ENCODE results near the gene APOBEC2. TPM values are rescaled to one million over a fixed set of nuclear protein-coding genes. Genes with fewer than 3 reads are reported as not detected.

Gene APOBEC2
- total RNA-seq, 2 donors from 2014 or later = not detected

DNA sequence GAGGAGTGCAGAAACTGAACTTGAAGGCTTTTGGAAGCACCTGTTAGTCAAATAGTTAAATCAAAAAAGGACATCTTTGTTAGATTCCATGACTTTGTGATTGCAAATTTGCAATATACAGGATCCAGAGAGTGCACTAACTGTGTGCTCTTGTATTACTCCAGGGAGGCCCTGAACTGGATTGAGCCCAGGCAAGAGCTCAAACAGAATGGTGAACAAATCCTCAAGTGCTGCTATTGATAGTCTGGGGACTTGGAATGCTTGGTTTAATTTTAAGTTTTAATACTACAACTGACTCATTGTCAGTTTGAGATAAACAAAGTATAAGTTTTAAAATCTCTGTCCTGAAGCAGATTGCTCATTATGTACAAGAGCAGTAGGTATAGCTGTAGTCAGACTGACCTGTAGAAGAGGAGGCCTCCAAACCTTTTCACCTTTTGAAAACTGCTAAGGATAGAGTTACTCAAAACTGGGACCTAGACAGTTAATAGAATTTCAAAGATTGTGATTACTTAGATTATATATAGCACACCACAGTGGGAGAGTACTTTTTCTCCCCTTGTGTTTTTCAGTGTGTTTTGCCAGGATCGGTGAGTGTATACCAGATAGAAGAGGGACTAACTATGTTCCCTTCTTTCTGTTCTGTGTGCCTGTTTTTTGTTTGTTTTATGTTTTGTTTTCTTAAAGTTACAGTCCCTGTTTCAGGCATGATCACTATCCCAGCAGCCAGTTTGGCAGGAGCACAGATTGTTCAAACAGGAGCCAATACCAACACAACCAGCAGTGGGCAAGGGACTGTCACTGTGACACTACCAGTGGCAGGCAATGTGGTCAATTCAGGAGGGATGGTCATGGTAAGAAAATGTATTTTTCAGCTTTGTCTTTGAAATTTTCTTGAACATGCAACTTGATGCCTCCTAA lies 38.1 kb downstream of the APOBEC2 start:
- Mint-ChIP-seq H3K27ac (peak overlapping the region; percentile 19), H3K4me1 (peaks cover 15% of the 10 kb centered on the region), H3K36me3 (ENCODE audit: low read depth) (peaks cover 16% of the 10 kb centered on the region), H3K27me3 (no peaks in the 10 kb centered on the region), H3K4me3 (no peak overlapping the region)
- no peaks in the 10 kb centered on the region for H3K9me3 ChIP-seq (ENCODE audit: control insufficient read depth, low read length, poor library complexity, severe bottlenecking)
- no peak for DNase-seq
- no peak for ATAC-seq

DNA sequence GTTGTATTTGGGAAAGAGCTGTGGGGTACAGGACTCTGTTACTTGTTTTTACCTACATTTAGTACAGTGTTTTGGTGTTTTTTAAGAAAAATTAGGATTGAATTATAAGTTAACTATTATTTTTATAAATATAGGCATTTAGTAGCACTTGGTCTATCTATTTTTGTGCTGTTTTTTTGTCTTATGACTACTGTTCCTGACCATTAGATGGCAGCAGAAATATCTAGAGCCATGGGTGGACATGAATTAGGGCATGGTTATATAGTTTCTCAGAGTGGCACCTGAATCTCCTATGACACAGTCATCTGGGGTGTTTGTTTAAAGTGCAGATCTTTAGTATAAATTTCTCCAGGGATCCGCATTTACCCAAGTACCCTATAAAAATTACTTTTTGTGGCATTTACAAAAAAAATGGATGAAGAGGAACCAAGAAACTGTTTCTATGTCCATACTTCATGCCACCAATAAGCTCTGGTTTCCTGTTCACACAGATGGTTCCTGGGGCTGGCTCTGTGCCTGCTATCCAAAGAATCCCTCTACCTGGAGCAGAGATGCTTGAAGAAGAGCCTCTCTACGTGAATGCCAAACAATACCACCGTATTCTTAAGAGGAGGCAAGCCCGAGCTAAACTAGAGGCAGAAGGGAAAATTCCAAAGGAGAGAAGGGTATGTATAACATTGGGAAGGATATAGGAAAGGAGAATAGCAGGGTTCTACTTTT lies 39.6 kb downstream of the APOBEC2 start:
- peaks cover 19% of the 10 kb centered on the region for H3K36me3 Mint-ChIP-seq (ENCODE audit: low read depth)
- H3K9me3 ChIP-seq (ENCODE audit: control insufficient read depth, low read length, poor library complexity, severe bottlenecking) = no peaks in the 10 kb centered on the region
- no peak overlapping the region for H3K27ac Mint-ChIP-seq
- ATAC-seq (no peak), DNase-seq (no peak)
- no peak overlapping the region for H3K4me3 Mint-ChIP-seq
- H3K4me1 Mint-ChIP-seq = peaks cover 16% of the 10 kb centered on the region
- no peaks in the 10 kb centered on the region for H3K27me3 Mint-ChIP-seq

DNA sequence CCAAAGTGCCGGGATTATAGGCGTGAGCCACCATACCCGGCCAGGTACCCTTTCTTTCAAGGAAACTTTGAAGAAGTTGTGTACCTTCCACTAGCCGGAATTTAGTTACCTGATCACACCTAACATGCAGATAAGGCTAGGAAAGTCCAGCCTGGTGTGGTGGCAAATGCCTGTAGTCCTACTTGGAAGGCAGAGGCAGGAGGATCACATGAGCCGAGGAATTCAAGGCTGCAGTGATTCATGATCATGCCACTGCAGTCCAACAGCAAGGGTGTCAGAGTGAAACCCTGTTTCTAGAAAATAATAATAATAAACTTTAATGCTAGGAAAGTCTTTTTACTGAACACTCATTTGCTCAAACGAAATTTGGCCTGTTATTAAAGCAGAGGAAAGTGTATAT lies 40.7 kb downstream of the APOBEC2 start:
- peaks cover 19% of the 10 kb centered on the region for H3K4me1 Mint-ChIP-seq
- H3K27me3 Mint-ChIP-seq = no peaks in the 10 kb centered on the region
- DNase-seq (no peak), ATAC-seq (no peak)
- no peak overlapping the region for H3K27ac Mint-ChIP-seq
- H3K9me3 ChIP-seq (ENCODE audit: control insufficient read depth, low read length, poor library complexity, severe bottlenecking) = no peaks in the 10 kb centered on the region
- peaks cover 25% of the 10 kb centered on the region for H3K36me3 Mint-ChIP-seq (ENCODE audit: low read depth)
- no peak overlapping the region for H3K4me3 Mint-ChIP-seq

DNA sequence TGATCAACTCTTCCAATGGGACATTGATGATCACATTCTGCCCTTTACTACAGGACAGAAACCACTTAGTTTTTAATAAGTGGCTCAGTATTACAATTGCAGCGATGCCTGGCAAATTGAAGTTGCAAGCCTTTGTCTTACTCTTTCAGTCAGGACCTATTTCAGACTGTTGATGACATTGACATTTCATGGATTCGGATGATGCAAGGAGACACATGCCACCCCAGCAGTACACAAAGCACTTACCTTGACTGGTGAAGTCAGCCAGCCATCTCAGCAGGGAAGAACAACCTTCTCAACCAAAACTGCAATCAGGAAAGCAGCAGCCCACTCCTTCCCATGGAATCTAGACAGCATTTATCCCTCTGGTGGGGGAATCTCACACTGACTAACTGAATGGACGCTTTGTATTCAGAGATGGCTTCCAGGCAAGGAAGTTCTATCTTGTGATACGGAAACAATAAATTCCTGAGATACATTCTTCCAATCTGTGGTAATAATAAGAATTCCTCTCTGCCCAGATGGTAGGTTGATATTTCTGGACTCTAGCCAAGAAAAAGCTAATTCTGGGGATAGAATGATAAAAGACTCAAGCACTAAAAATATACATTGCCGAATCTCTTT lies 44.6 kb downstream of the APOBEC2 start:
- ATAC-seq = no peak
- H3K9me3 ChIP-seq (ENCODE audit: control insufficient read depth, low read length, poor library complexity, severe bottlenecking) = no peaks in the 10 kb centered on the region
- DNase-seq = no peak
- no peak overlapping the region for H3K4me3 Mint-ChIP-seq
- H3K27me3 Mint-ChIP-seq = no peaks in the 10 kb centered on the region
- H3K4me1 Mint-ChIP-seq = peaks cover 28% of the 10 kb centered on the region
- peak overlapping the region; percentile 63 for H3K27ac Mint-ChIP-seq
- peaks cover 29% of the 10 kb centered on the region for H3K36me3 Mint-ChIP-seq (ENCODE audit: low read depth)

DNA sequence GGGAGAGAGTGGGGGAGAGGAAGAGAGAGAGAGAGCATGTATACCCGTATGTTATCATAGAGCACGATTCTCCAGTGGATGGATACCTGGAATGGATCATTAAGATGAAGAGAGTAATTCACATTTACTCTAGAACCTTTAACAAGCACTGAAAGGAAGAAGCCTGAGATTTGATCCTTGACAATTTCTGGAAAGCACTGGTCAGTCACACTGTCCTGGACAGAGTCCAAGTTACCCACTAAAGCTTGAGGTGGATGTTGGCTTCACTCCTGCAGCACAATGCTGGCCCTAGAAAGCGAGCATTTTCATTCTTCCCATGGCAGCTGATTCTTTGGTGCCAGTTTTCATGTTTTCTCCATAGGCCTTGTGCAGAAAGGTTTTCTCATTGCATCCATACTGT lies 45.4 kb downstream of the APOBEC2 start:
- peak overlapping the region; percentile 63 for H3K27ac Mint-ChIP-seq
- ATAC-seq (no peak), DNase-seq (no peak)
- H3K36me3 Mint-ChIP-seq (ENCODE audit: low read depth) = peaks cover 29% of the 10 kb centered on the region
- H3K4me1 Mint-ChIP-seq = peaks cover 28% of the 10 kb centered on the region
- H3K27me3 Mint-ChIP-seq = no peaks in the 10 kb centered on the region
- no peaks in the 10 kb centered on the region for H3K9me3 ChIP-seq (ENCODE audit: control insufficient read depth, low read length, poor library complexity, severe bottlenecking)
- no peak overlapping the region for H3K4me3 Mint-ChIP-seq

DNA sequence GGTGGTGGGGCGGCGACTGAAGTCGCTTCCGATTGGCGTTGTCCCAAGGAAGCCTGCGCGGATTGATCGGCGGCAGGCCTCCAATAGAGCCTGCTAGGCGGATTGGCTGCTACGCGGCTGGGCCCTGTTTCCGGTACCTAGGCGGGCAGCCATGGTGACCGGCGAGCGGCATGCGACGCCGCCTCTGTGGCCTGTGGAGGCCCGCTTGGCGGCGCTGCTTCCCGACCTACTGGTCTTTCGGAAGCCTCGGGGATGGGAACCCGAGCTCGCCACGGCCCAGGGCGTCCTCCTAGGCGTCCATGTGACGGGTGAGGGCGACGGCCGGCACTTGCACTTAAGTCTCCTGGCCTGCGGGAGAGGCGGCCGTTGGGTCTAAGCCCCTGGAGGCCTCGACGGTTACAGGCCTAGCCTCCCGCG lies 47.9 kb downstream of the APOBEC2 start:
- ATAC-seq (no peak), DNase-seq (no peak)
- H3K9me3 ChIP-seq (ENCODE audit: control insufficient read depth, low read length, poor library complexity, severe bottlenecking) = no peaks in the 10 kb centered on the region
- peaks cover 14% of the 10 kb centered on the region for H3K4me1 Mint-ChIP-seq
- H3K4me3 Mint-ChIP-seq = no peak overlapping the region
- H3K36me3 Mint-ChIP-seq (ENCODE audit: low read depth) = peaks cover 18% of the 10 kb centered on the region
- H3K27ac Mint-ChIP-seq = no peak overlapping the region
- H3K27me3 Mint-ChIP-seq = no peaks in the 10 kb centered on the region

DNA sequence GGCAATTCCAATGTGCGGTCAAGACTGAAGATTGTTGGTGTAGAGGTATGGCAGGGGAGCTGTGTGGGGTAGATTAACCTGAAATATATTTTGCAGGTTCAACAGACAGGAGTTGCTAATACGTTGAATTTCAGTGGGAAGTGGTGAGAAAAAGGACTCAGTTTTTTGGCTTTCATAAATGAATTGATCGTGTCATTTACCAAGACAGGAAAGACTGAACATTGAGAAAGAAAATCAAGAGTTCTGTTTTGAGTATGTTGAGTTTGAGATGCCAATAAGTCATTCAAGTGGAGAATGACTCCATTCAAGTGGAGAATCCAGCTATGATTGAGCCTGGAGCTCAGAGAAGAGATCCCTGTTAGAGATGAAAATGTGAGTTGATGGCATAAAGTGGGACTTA lies 50.8 kb downstream of the APOBEC2 start:
- no peak overlapping the region for H3K27ac Mint-ChIP-seq
- peaks cover 8% of the 10 kb centered on the region for H3K36me3 Mint-ChIP-seq (ENCODE audit: low read depth)
- ATAC-seq (no peak), DNase-seq (no peak)
- H3K9me3 ChIP-seq (ENCODE audit: control insufficient read depth, low read length, poor library complexity, severe bottlenecking) = no peaks in the 10 kb centered on the region
- peaks cover 9% of the 10 kb centered on the region for H3K4me1 Mint-ChIP-seq
- H3K27me3 Mint-ChIP-seq = no peaks in the 10 kb centered on the region
- H3K4me3 Mint-ChIP-seq = no peak overlapping the region

DNA sequence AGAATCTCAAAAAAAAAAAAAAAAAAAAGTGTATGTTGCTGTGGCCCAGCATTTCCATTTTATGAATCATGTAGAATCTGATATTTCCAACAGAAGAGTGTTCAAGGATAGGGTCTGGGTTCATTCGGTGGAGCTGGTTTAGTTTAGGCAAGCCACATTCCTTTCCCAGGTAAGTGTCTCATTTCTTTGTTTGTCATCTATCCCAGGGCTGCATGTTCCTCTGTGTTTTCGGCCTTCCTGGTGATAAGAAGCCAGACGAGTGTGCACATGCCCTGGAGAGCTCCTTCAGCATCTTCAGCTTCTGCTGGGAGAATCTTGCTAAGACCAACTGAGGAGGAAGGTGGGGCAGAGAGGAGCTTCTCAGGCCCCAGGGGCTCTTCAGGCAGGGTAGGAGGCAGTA lies 58.0 kb downstream of the APOBEC2 start:
- Mint-ChIP-seq H3K4me1 (peaks cover 3% of the 10 kb centered on the region), H3K36me3 (ENCODE audit: low read depth) (peaks cover 6% of the 10 kb centered on the region), H3K27me3 (no peaks in the 10 kb centered on the region), H3K27ac (no peak overlapping the region), H3K4me3 (no peak overlapping the region)
- H3K9me3 ChIP-seq (ENCODE audit: control insufficient read depth, low read length, poor library complexity, severe bottlenecking) = no peaks in the 10 kb centered on the region
- DNase-seq (no peak), ATAC-seq (no peak)

Other genes with a start within 250 kb of the APOBEC2 start
- 1 to 10 TPM; 4.2 to 4.9 TPM for gene UNC5CL, start 14.0 kb upstream of the APOBEC2 start, total RNA-seq
- not detected for gene TSPO2, start 10.7 kb upstream of the APOBEC2 start, total RNA-seq
- 10 to 100 TPM; 28.5 to 29.2 TPM for gene OARD1, start 19.2 kb downstream of the APOBEC2 start, total RNA-seq
- 10 to 100 TPM; 28.2 to 31.8 TPM for gene NFYA, start 19.8 kb downstream of the APOBEC2 start, total RNA-seq
- 10 to 100 TPM in 1 of 2 donors, 1 to 10 TPM in 1; 3.0 to 68.6 TPM for gene TREML1, start 101.1 kb downstream of the APOBEC2 start, total RNA-seq
- not detected for gene TREM2, start 109.9 kb downstream of the APOBEC2 start, total RNA-seq
- 1 to 10 TPM; 2.9 to 3.8 TPM for gene TREML2, start 147.9 kb downstream of the APOBEC2 start, total RNA-seq
- under 1 TPM in 1 of 2 donors, not detected in 1; 0.42 TPM for gene TREML4, start 175.1 kb downstream of the APOBEC2 start, total RNA-seq
- gene TREM1, start 233.5 kb downstream of the APOBEC2 start, total RNA-seq = 10 to 100 TPM in 1 of 2 donors, 1 to 10 TPM in 1; 4.1 to 17.6 TPM